Parathyroid adenoma (tissue), 2 donors: ENCODE data around the gene TANC1.
A peak's percentile ranks its signal among the peaks of the same experiment; 100 is the strongest.

Experiments used
- H2AFZ ChIP-seq: fragments of 300-600 bp; sonication (generic); one replicate; pipeline ENCODE4 v1.7.0; 2017; ENCODE audit warnings: antibody characterized with exemption, mild to moderate bottlenecking
- H3K27ac ChIP-seq: fragments of 300-600 bp; sonication (generic); one replicate; pipeline ENCODE4 v1.7.0; 2017
- H3K27me3 ChIP-seq: fragments of 300-600 bp; sonication (generic); one replicate; pipeline ENCODE4 v1.7.0; 2017; ENCODE audit warnings: low read length; ENCODE audit not compliant: control insufficient read depth, insufficient read depth
- H3K36me3 ChIP-seq: fragments of 300-600 bp; sonication (generic); one replicate; pipeline ENCODE4 v1.7.0; 2017; ENCODE audit warnings: low read length; ENCODE audit not compliant: control insufficient read depth, insufficient read depth
- H3K4me1 ChIP-seq: fragments of 300-600 bp; sonication (generic); one replicate; pipeline ENCODE4 v1.7.0; 2017; ENCODE audit warnings: control low read depth
- H3K4me2 ChIP-seq: fragments of 300-600 bp; sonication (generic); one replicate; pipeline ENCODE4 v1.7.0; 2017; ENCODE audit warnings: low read length
- H3K4me3 ChIP-seq: fragments of 300-600 bp; sonication (generic); one replicate; pipeline ENCODE4 v1.7.0; 2017; ENCODE audit warnings: low read depth, low read length
- H3K79me2 ChIP-seq: fragments of 300-600 bp; sonication (generic); one replicate; pipeline ENCODE4 v1.7.0; 2017; ENCODE audit warnings: control low read depth
- H3K9ac ChIP-seq: fragments of 300-600 bp; sonication (generic); one replicate; pipeline ENCODE4 v1.7.0; 2017; ENCODE audit warnings: mild to moderate bottlenecking
- H3K9me3 ChIP-seq: fragments of 300-600 bp; sonication (generic); one replicate; pipeline ENCODE4 v1.7.0; 2017; ENCODE audit warnings: low read length; ENCODE audit not compliant: control insufficient read depth
- TF ChIP-seq, protein P1 (sequence below): fragments of 300-600 bp; sonication (generic); IDR thresholded peaks from one replicate; pipeline ENCODE4 v1.7.0; 2017; ENCODE audit warnings: antibody characterized with exemption, mild to moderate bottlenecking
- donor health status: primary hyperparathyroidism.

TANC1 gene

DNA sequence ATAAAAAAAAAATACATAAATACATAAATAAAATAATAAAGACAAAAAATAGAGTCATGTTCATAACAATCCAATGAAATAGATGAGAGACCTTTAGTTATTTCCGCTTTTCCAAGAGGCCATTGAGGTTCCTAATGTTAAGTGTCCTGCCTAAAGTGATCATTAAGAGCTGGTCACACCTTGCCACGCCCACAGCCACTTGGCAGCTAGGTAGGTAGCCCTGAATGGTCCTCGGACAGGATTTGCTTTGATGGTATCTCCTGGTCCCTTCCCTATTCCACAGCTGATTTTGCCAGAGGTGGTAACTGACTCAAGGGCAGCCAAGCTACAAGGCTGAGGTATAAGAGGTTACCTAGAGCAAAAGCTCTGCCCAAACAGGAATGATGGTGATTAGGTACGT is 24.5 kb upstream of the TANC1 start:
- no peaks in the 10 kb centered on the region for H3K4me1 ChIP-seq
- no peaks in the 10 kb centered on the region for H3K36me3 ChIP-seq
- H3K27me3 ChIP-seq, result no peaks in the 10 kb centered on the region
- no peak overlapping the region for H3K27ac ChIP-seq
- H3K4me3 ChIP-seq, result no peak overlapping the region
- no peak overlapping the region for H3K9ac ChIP-seq
- H3K4me2 ChIP-seq, result no peak overlapping the region
- no peaks in the 10 kb centered on the region for H3K9me3 ChIP-seq
- H2AFZ ChIP-seq, result no peak overlapping the region
- H3K79me2 ChIP-seq, result no peaks in the 10 kb centered on the region
- TF ChIP-seq, protein P1, sequence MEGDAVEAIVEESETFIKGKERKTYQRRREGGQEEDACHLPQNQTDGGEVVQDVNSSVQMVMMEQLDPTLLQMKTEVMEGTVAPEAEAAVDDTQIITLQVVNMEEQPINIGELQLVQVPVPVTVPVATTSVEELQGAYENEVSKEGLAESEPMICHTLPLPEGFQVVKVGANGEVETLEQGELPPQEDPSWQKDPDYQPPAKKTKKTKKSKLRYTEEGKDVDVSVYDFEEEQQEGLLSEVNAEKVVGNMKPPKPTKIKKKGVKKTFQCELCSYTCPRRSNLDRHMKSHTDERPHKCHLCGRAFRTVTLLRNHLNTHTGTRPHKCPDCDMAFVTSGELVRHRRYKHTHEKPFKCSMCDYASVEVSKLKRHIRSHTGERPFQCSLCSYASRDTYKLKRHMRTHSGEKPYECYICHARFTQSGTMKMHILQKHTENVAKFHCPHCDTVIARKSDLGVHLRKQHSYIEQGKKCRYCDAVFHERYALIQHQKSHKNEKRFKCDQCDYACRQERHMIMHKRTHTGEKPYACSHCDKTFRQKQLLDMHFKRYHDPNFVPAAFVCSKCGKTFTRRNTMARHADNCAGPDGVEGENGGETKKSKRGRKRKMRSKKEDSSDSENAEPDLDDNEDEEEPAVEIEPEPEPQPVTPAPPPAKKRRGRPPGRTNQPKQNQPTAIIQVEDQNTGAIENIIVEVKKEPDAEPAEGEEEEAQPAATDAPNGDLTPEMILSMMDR, result no peak

DNA sequence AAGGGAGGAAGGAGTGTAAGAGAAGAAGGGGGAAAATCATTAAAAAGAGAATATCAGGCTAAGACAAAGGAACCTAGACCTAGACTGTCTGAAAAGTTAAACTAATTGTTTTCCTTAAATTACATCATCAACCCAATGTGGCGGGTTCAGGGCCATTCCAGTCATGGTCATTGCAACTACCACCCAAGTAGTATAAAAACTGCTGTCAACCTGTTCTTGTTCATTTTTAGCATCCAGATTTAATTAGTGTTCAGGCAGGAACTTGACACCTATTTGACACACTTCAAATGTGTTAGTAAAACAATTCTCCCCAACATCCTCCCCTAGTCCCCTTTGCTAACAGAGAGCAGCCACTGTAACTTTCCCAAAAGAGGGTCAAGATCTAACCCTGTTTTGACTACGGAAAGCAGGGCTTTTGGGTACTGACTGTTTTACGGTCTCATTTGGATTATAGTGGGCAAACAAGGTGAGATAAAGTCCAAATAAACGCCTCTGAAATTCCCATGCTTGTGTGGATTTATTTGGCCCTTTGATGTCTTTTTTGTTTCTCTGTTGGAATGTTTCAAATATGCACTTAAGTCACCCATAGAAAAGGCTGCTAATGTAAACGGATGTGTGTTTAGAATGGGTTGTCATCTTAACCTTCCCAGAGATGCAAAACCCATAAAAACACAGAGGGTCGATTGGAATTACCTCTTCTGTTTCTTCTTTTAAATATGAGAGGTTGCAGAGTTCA is 19.3 kb upstream of the TANC1 start:
- Histone ChIP-seq H3K9me3 (no peaks in the 10 kb centered on the region), H3K9ac (no peak overlapping the region), H3K79me2 (no peaks in the 10 kb centered on the region), H3K4me3 (no peak overlapping the region), H3K4me2 (no peak overlapping the region), H2AFZ (no peak overlapping the region), H3K4me1 (peaks cover 3% of the 10 kb centered on the region), H3K27ac (no peak overlapping the region), H3K27me3 (no peaks in the 10 kb centered on the region), H3K36me3 (no peaks in the 10 kb centered on the region)
- TF ChIP-seq, protein P1, result no peak

DNA sequence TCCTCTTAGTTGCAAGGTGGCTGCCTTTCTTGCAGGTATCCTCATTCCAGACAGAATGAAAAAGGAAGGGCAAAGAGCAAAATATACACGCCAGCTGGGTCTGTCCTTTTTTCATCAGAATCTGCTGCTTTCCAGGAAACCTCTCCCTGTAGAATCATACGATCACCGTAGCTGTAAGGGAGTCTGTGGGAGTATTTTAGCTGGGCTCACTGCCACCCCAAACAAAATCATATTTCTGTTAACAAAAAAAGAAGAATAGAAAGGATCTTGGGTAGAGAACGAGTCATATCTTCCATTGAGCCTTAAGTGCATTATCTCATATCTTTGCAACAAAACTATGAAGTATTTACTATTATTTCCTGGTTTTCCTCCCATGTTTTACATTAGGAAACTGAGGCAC is 15.0 kb upstream of the TANC1 start:
- H3K4me2 ChIP-seq, result no peak overlapping the region
- no peaks in the 10 kb centered on the region for H3K79me2 ChIP-seq
- H3K27me3 ChIP-seq, result no peaks in the 10 kb centered on the region
- H3K36me3 ChIP-seq, result no peaks in the 10 kb centered on the region
- no peak overlapping the region for H3K4me3 ChIP-seq
- H3K27ac ChIP-seq, result no peak overlapping the region
- H2AFZ ChIP-seq, result no peak overlapping the region
- peaks cover 3% of the 10 kb centered on the region for H3K4me1 ChIP-seq
- TF ChIP-seq, protein P1, result no peak
- H3K9me3 ChIP-seq, result no peaks in the 10 kb centered on the region
- no peak overlapping the region for H3K9ac ChIP-seq

DNA sequence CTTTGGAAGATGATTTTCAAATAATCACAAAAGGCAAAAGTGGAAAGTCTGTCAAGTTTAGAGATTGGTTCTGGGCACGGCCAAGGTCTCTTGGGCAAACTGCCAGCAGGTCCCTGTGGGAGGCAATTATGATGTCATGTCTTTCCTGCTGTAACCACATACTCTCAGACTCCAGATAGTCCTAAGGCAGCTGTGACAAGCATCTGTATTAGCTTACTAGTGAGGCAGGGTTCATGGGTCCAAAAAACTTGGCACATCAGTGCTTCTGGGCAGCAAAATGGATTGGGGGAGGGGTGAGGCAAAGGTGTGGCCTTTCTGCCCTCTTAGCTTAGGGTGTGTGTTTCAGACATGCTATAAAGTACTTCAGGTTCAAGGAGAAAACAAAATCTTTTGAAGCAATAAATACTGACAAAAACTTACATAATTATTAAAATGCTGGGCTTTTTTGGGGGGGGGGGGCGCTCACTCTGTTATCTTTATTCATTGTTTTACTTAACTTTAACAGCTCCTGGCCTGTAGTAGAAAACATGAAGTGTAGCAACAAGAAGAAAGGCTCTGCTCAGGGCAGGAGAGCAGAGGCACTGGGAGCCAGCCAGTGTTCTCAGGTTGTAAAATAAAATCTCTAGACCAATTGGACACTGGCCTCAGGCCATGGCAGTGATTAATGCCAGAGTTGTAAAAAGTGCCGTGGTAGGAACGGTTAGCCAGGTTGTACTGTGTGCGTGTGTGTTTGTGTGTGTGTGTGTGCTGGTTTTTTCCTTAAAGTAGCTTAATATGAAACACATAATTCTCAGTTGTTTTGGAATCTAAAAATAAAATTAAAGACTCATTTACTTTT is 14.3 kb upstream of the TANC1 start:
- Histone ChIP-seq H3K4me3 (no peak overlapping the region), H3K9ac (no peak overlapping the region), H3K79me2 (no peaks in the 10 kb centered on the region)

More for the DNA sequence above, 14.3 kb upstream of the TANC1 start:
- H3K27me3 ChIP-seq, result no peaks in the 10 kb centered on the region
- H3K4me1 ChIP-seq, result peaks cover 3% of the 10 kb centered on the region
- peak overlapping the region; percentile 45 for H2AFZ ChIP-seq
- no peaks in the 10 kb centered on the region for H3K36me3 ChIP-seq
- TF ChIP-seq, protein P1, result no peak
- H3K27ac ChIP-seq, result no peak overlapping the region
- H3K9me3 ChIP-seq, result no peaks in the 10 kb centered on the region
- H3K4me2 ChIP-seq, result no peak overlapping the region
